ENCODE measurements around the gene AKAP13. TPM values are rescaled to one million over a fixed set of nuclear protein-coding genes. Genes with fewer than 3 reads are reported as not detected.

AKAP13 gene
- total RNA-seq, 1 experiment from 2014 or later = 54.5 TPM

GRCh38 chr15:85407421-85408269, 27.2 kb downstream of the AKAP13 start:
- intact Hi-C loops (cut with micrococcal nuclease; ENCODE audit: unreplicated experiment) = no loop called here
- no peaks in the 10 kb centered on the region for H3K36me3 ChIP-seq (ENCODE audit: insufficient read depth, low read length, poor library complexity, severe bottlenecking)
- no TSS peak for BruUV-seq (replicated peaks)
- DNase-seq (ENCODE audit: low spot score) = no peak
- CTCF ChIA-PET = no interaction called here
- H3K4me1 ChIP-seq (ENCODE audit: insufficient read depth, low read length, poor library complexity, severe bottlenecking) = peaks cover 35% of the 10 kb centered on the region
- no peak for TF ChIP-seq EZH2 (IDR thresholded peaks at IDR 0.05; ENCODE audit: borderline replicate concordance, low read depth, low read length, poor library complexity, severe bottlenecking)
- no peak for TF ChIP-seq CTCF (conservative IDR thresholded peaks at IDR 0.05; ENCODE audit: low read depth, low read length)
- H3K4me3 ChIP-seq (ENCODE audit: low read depth, low read length, poor library complexity, severe bottlenecking) = no peak overlapping the region
- POLR2A ChIA-PET (ENCODE audit: low non-redundant PET) = no interaction called here
- H3K9me3 ChIP-seq (ENCODE audit: low read depth, low read length, poor library complexity, severe bottlenecking) = no peaks in the 10 kb centered on the region
- no peak overlapping the region for H3K27ac ChIP-seq (ENCODE audit: low read depth, low read length, poor library complexity, severe bottlenecking)
- no peaks in the 10 kb centered on the region for H3K27me3 ChIP-seq (replicated peaks; ENCODE audit: insufficient read depth, low read depth, low read length, poor library complexity)

- no peaks in the 10 kb centered on the region for H3K9me3 ChIP-seq (ENCODE audit: low read depth, low read length, poor library complexity, severe bottlenecking)
- no TSS peak for BruUV-seq (replicated peaks)
- POLR2A ChIA-PET (ENCODE audit: low non-redundant PET) = no interaction called here
- H3K4me3 ChIP-seq (ENCODE audit: low read depth, low read length, poor library complexity, severe bottlenecking) = no peak overlapping the region
- intact Hi-C loops (cut with micrococcal nuclease; ENCODE audit: unreplicated experiment) = no loop called here
- TF ChIP-seq EZH2 (IDR thresholded peaks at IDR 0.05; ENCODE audit: borderline replicate concordance, low read depth, low read length, poor library complexity, severe bottlenecking) = no peak
- H3K4me1 ChIP-seq (ENCODE audit: insufficient read depth, low read length, poor library complexity, severe bottlenecking) = peaks cover 42% of the 10 kb centered on the region
- DNase-seq (ENCODE audit: low spot score) = no peak
- H3K27me3 ChIP-seq (replicated peaks; ENCODE audit: insufficient read depth, low read depth, low read length, poor library complexity) = no peaks in the 10 kb centered on the region
- H3K36me3 ChIP-seq (ENCODE audit: insufficient read depth, low read length, poor library complexity, severe bottlenecking) = no peaks in the 10 kb centered on the region
- CTCF ChIA-PET = no interaction called here
- H3K27ac ChIP-seq (ENCODE audit: low read depth, low read length, poor library complexity, severe bottlenecking) = no peak overlapping the region
Measured at GRCh38 chr15:85408270-85408746, 27.9 kb downstream of the AKAP13 start.

- no peaks in the 10 kb centered on the region for H3K27me3 ChIP-seq (replicated peaks; ENCODE audit: insufficient read depth, low read depth, low read length, poor library complexity)
- peak overlapping the region; percentile 33 for H3K27ac ChIP-seq (ENCODE audit: low read depth, low read length, poor library complexity, severe bottlenecking)
- H3K9me3 ChIP-seq (ENCODE audit: low read depth, low read length, poor library complexity, severe bottlenecking) = no peaks in the 10 kb centered on the region
- peaks cover 44% of the 10 kb centered on the region for H3K4me1 ChIP-seq (ENCODE audit: insufficient read depth, low read length, poor library complexity, severe bottlenecking)
- no peaks in the 10 kb centered on the region for H3K36me3 ChIP-seq (ENCODE audit: insufficient read depth, low read length, poor library complexity, severe bottlenecking)
- no TSS peak for BruUV-seq (replicated peaks)
- TF ChIP-seq EZH2 (IDR thresholded peaks at IDR 0.05; ENCODE audit: borderline replicate concordance, low read depth, low read length, poor library complexity, severe bottlenecking) (no peak), CTCF (conservative IDR thresholded peaks at IDR 0.05; ENCODE audit: low read depth, low read length) (no peak)
- ChIA-PET CTCF (interaction anchor here (0.6 kb wide), 1 partner anchor 9 kb away, joined by 3 read pairs; no protein-coding TSS in a partner anchor), POLR2A (ENCODE audit: low non-redundant PET) (no interaction called here)
- DNase-seq (ENCODE audit: low spot score) = no peak
- peak overlapping the region; percentile 4 for H3K4me3 ChIP-seq (ENCODE audit: low read depth, low read length, poor library complexity, severe bottlenecking)
- intact Hi-C loops (cut with micrococcal nuclease; ENCODE audit: unreplicated experiment) = loop anchor here (2.0 kb wide), 1 partner anchor 115 kb away; no protein-coding TSS in a partner anchor
Measured at GRCh38 chr15:85412066-85412465, 31.7 kb downstream of the AKAP13 start.

Data from A673 (cell line).